Gastrocnemius medialis (tissue), 4 donors: ENCODE data around the gene DPAGT1. TPM values are rescaled to one million over a fixed set of nuclear protein-coding genes. Genes with fewer than 3 reads are reported as not detected.
A peak's percentile ranks its signal among the peaks of the same experiment; 100 is the strongest.
"Not testable (repeated sequence)": the region's sequence is repeated elsewhere in the genome, so short reads cannot be mapped to it uniquely, and the experiment has no call there.

Experiments
- ATAC-seq, 2 donors: fragments of 150-250 bp; one replicate each; pipeline ENCODE4 v1.9.1; 2016
- DNase-seq, 2 donors: peaks; one replicate each; pipeline ENCODE4 v3.0.0-alpha.2; 2019
- H3K27ac ChIP-seq, 4 donors: fragments of 200-600 bp; sonication (generic); 1 replicate in 1 of 4; 2 replicates in 3 of 4; pipeline ENCODE4 v1.5.1; 2016 to 2018; ENCODE audit warnings: mild to moderate bottlenecking in 2 of 4, moderate library complexity in 1 of 4
- H3K27me3 ChIP-seq, 3 donors: fragments of 200-600 bp; sonication (generic) in 2 of 3; 1 replicate in 1 of 3; 2 replicates in 2 of 3; pipeline versions ENCODE4 v1.5.1 to v1.6.0; 2016 to 2019; ENCODE audit warnings: mild to moderate bottlenecking in 1 of 3, moderate library complexity in 1 of 3
- H3K36me3 ChIP-seq, 2 donors: fragments of 200-600 bp; sonication (generic) in 1 of 2; one replicate each; pipeline ENCODE4 v1.5.1; 2017 to 2018
- H3K4me1 ChIP-seq, 2 donors: fragments of 200-600 bp; sonication (generic) in 1 of 2; one replicate each; pipeline ENCODE4 v1.5.1; 2016 to 2017; ENCODE audit warnings: mild to moderate bottlenecking in 2 of 2
- H3K4me3 ChIP-seq, 4 donors: fragments of 200-600 bp; sonication (generic) in 3 of 4; 1 replicate in 1 of 4; 2 replicates in 3 of 4; pipeline ENCODE4 v1.5.1; 2016 to 2019; ENCODE audit warnings: mild to moderate bottlenecking in 2 of 4
- H3K9me3 ChIP-seq, 3 donors: fragments of 200-600 bp; sonication (generic) in 2 of 3; 1 replicate in 1 of 3; 2 replicates in 2 of 3; pipeline ENCODE4 v1.5.1; 2016 to 2019
- POLR2A ChIP-seq, 2 donors: fragments of 450-650 bp; IDR thresholded peaks; one replicate each; pipeline ENCODE4 v1.6.1; 2017; ENCODE audit warnings: antibody characterized with exemption in 2 of 2, mild to moderate bottlenecking in 2 of 2, moderate library complexity in 2 of 2
- in situ Hi-C, 4 donors: fragments of 200-750 bp; cut with MboI; loops; one replicate each; pipeline versions ENCODE4 v1.15.0 to v1.8.0; 2017; ENCODE audit warnings: low sequenced_read_pairs in 4 of 4
- intact Hi-C: fragments of 100-400 bp; cut with DNase I; formaldehyde crosslinking; loops from one replicate; pipeline ENCODE4 v1.15.1; 2023; ENCODE audit warnings: low total_unique reads
- total RNA-seq, 4 donors: library from RNA; depleted of rRNA; stranded (reverse); fragments of >200 nt; gene quantifications; one replicate each; pipeline versions ENCODE4 v1.1.0 to v1.2.3, GENCODE V29; 2016
- TF ChIP-seq, protein P1 (sequence below), 5 experiments: fragments of 450-650 bp in 3 of 5; fragments of 200-600 bp in 2 of 5; sonication (generic) in 2 of 5; IDR thresholded peaks in 4 of 5; conservative IDR thresholded peaks in 1 of 5; 1 replicate in 4 of 5; 2 replicates in 1 of 5; pipeline ENCODE4 v1.5.1; 2016 to 2019; ENCODE audit warnings: antibody characterized with exemption in 5 of 5, mild to moderate bottlenecking in 3 of 5, moderate library complexity in 3 of 5

The DPAGT1 gene
- total RNA-seq, 4 donors from 2014 or later, result 8.9 to 34.0 (median 15.1) TPM

DNA sequence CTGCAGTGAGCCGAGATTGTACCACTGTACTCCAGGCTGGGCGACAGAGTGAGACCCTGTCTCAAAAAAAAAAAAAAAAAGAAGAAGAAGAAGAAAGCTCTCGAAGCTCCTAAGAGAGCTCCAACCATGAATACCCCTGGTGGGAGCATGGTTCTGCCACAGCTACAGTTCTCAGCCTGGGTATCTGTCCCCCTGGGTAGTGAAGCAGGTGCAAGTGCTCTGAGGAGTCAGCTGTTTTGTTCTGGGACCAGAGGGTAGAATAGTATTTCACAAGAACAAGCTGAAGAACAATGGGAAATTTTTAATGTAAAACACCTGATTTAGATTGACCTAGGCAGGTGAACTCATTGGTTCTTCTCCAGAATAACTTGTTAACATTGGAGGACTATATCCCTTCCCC, 40.4 kb downstream of the DPAGT1 start:
- TF ChIP-seq, protein P1, sequence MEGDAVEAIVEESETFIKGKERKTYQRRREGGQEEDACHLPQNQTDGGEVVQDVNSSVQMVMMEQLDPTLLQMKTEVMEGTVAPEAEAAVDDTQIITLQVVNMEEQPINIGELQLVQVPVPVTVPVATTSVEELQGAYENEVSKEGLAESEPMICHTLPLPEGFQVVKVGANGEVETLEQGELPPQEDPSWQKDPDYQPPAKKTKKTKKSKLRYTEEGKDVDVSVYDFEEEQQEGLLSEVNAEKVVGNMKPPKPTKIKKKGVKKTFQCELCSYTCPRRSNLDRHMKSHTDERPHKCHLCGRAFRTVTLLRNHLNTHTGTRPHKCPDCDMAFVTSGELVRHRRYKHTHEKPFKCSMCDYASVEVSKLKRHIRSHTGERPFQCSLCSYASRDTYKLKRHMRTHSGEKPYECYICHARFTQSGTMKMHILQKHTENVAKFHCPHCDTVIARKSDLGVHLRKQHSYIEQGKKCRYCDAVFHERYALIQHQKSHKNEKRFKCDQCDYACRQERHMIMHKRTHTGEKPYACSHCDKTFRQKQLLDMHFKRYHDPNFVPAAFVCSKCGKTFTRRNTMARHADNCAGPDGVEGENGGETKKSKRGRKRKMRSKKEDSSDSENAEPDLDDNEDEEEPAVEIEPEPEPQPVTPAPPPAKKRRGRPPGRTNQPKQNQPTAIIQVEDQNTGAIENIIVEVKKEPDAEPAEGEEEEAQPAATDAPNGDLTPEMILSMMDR (IDR thresholded peaks at IDR 0.05 in 4 of 5, conservative IDR thresholded peaks at IDR 0.05 in 1 of 5), result no peak
- TF ChIP-seq POLR2A (IDR thresholded peaks at IDR 0.05), result no peak
- Histone ChIP-seq H3K4me3 (no peak overlapping the region), H3K4me1 (peaks cover 12 to 20% of the 10 kb centered on the region in 2 donors), H3K27me3 (no peaks in the 10 kb centered on the region), H3K36me3 (peaks cover 0 to 5% of the 10 kb centered on the region in 2 donors), H3K27ac (no peak overlapping the region), H3K9me3 (no peaks in the 10 kb centered on the region)
- intact Hi-C loops, result loop anchor here (10.0 kb wide), 1 partner anchor 144 kb away; the partner anchor contains the start of gene CBL
- ATAC-seq (no peak), DNase-seq (no peak)
- in situ Hi-C loops, result no loop called here

DNA sequence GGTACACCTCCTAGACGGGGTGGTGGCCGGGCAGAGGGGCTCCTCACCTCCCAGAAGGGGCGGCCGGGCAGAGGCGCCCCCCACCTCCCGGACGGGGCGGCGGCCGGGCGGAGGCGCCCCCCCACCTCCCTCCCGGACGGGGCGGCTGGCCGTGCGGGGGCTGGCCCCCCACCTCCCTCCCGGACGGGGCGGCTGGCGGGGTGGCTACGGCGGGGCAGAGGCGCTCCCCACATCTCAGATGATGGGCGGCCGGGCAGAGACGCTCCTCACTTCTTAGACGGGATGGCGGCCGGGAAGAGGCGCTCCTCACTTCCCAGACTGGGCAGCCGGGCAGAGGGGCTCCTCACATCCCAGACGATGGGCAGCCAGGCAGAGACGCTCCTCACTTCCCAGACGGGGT, 42.5 kb downstream of the DPAGT1 start:
- Histone ChIP-seq H3K4me1 (peaks cover 13 to 24% of the 10 kb centered on the region in 2 donors), H3K36me3 (peaks cover 0 to 13% of the 10 kb centered on the region in 2 donors)
- DNase-seq, intact Hi-C loops, H3K27me3 ChIP-seq, H3K9me3 ChIP-seq, H3K4me3 ChIP-seq, H3K27ac ChIP-seq, in situ Hi-C loops, ATAC-seq: not testable (repeated sequence)

DNA sequence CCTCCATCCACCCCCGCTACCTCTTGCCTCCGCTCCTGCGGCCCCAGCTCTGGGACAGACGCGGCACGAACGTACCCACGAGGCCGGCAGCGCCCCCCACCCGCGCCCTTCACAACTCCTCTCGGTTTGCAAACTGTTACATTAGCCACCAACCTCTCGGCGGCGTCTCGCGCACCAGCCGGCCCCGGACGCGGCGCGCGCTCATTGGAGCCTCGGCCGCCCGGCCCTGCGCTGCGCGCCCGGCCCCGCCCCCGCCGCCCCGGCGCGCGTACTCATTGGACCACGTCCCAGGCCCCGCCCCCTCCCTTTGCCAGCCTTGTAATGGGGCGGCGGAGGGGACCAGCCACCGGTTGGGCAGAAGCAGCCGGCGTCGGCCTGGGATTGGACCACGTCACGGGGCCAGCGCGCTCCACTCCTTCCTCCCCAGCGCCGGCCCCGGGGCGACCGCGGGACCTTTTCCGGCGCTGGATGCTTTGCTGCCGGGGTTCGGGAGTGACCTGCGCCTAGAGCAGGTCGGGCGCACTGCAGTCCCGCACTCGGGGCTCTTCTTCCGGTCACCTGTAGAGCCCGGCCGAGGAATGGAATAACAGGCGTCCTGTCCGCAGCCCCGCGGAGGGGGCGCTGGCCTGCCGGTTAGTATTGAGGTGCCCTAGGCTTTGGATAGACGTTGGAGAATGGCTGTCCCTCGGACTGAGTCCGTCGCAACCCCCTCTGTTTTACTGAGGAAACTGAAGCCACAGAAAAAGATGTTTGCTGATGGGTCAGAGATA, 44.5 kb downstream of the DPAGT1 start, which contains the start of gene HYOU1:
HYOU1 (minus strand) TSS at position 206 of the 770 bp plus-strand sequence. CDS start 1,045 bp downstream, outside the sequence.
- DNase-seq (peak; percentile 97), ATAC-seq (peak; percentile 92 to 93)
- H3K4me3 ChIP-seq, result peak within 1 kb of the TSS; percentile 73 to 92 (median 80)
- in situ Hi-C loops, result no loop called here
- intact Hi-C loops, result loop anchor here (1.0 to 2.0 kb wide), 5 partner anchors 10 to 64 kb away; partner anchors contain the start of genes HINFP and VPS11
- H3K27ac ChIP-seq, result peak within 1 kb of the TSS; percentile 83 to 95 (median 88)
- TF ChIP-seq, protein P1 (IDR thresholded peaks at IDR 0.05 in 4 of 5, conservative IDR thresholded peaks at IDR 0.05 in 1 of 5), result peak in 2 of 5 experiments; percentile 19 to 36
- TF ChIP-seq POLR2A (IDR thresholded peaks at IDR 0.05), result peak; percentile 94 to 95
- no peaks in the 10 kb centered on the region for H3K27me3 ChIP-seq
- H3K9me3 ChIP-seq, result no peaks in the 10 kb centered on the region
- peaks cover 13 to 16% of the 10 kb centered on the region in 2 donors for H3K4me1 ChIP-seq
- peaks cover 0 to 32% of the 10 kb centered on the region in 2 donors for H3K36me3 ChIP-seq

DNA sequence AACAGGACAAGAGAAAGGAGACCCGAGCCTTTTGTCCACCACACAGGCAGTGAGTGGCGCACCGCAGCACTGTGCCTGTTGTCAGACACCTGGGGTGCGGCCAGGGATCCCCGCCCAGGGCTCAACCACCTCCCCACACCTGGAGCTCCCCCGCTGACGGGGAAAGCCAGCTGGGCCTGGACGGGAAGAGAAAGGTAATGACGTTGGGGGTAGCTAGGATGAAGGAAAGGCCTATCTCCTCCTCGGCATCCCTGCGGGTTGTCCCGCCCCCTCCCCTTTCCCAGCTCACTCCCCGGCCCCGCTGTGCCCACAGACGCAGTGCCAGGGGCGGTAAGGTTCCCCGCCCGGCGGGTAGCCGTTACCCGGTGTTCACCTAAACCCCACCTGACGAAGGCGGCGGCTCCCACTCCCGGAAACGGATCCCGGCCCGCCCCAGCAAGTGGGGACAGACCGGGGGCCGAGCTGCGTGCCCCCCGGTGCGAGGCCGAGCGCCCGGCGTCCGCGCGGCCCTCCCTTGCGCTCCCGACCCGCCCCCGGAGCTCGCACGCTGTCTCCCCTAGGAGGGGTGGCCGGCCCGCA, 45.1 kb downstream of the DPAGT1 start:
- no peaks in the 10 kb centered on the region for H3K9me3 ChIP-seq
- TF ChIP-seq, protein P1 (IDR thresholded peaks at IDR 0.05 in 4 of 5, conservative IDR thresholded peaks at IDR 0.05 in 1 of 5), result no peak
- TF ChIP-seq POLR2A (IDR thresholded peaks at IDR 0.05), result no peak
- peak in 1 of 2 donors; percentile 28 for DNase-seq
- H3K36me3 ChIP-seq, result peaks cover 0 to 39% of the 10 kb centered on the region in 2 donors
- ATAC-seq, result peak; percentile 6 to 22
- H3K27me3 ChIP-seq, result no peaks in the 10 kb centered on the region
- intact Hi-C loops (loop anchor here (2.0 kb wide), 2 partner anchors 38 to 60 kb away; a partner anchor contains a TSS), in situ Hi-C loops (no loop called here)
- H3K27ac ChIP-seq, result peak overlapping the region; percentile 83 to 91 (median 88)
- H3K4me3 ChIP-seq, result peak overlapping the region; percentile 73 to 84 (median 78)
- peaks cover 13 to 15% of the 10 kb centered on the region in 2 donors for H3K4me1 ChIP-seq

DNA sequence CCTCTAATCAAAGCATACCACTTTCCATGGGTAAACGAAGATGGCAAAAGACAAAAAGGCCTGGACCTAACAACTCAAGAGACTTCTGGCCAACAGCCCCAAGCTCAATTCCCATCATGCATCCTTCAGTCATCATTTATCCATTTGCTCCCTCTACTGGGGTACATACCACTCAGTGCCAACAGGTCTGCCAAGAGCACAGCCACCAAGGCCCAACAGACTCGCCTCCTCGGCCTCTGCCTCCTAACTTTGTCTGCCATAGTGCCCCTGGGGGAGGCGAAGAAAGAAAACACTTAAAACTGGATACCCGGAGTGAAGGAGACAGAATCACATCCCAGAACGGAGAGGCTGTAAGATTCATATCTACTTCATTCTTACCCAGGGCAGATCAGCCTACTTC, 45.8 kb downstream of the DPAGT1 start:
- Histone ChIP-seq H3K36me3 (peaks cover 0 to 45% of the 10 kb centered on the region in 2 donors), H3K27ac (peak overlapping the region; percentile 83 to 91 (median 88)), H3K4me3 (peak overlapping the region; percentile 73 to 84 (median 78)), H3K27me3 (no peaks in the 10 kb centered on the region), H3K9me3 (no peaks in the 10 kb centered on the region), H3K4me1 (peaks cover 13 to 15% of the 10 kb centered on the region in 2 donors)
- intact Hi-C loops (loop anchor here (2.0 kb wide), 2 partner anchors 39 to 59 kb away; a partner anchor contains a TSS), in situ Hi-C loops (no loop called here)
- DNase-seq, result no peak
- no peak for ATAC-seq
- TF ChIP-seq, protein P1 (IDR thresholded peaks at IDR 0.05 in 4 of 5, conservative IDR thresholded peaks at IDR 0.05 in 1 of 5), result no peak
- TF ChIP-seq POLR2A (IDR thresholded peaks at IDR 0.05), result no peak
